Skin of body (tissue), 2 donors: ENCODE data around the gene EGFLAM. TPM values are rescaled to one million over a fixed set of nuclear protein-coding genes. Genes with fewer than 3 reads are reported as not detected.

ENCODE experiments used
- DNase-seq: peaks from one replicate; lab custom pipeline; 2025; lab: John Stamatoyannopoulos, UW
- total RNA-seq: library from RNA; depleted of rRNA; stranded (reverse); fragments of >200 nt; gene quantifications from one replicate; pipeline ENCODE4 v1.2.3, GENCODE V29; 2014

EGFLAM gene
- total RNA-seq, 1 donor from 2014 or later: 22.2 TPM

DNA sequence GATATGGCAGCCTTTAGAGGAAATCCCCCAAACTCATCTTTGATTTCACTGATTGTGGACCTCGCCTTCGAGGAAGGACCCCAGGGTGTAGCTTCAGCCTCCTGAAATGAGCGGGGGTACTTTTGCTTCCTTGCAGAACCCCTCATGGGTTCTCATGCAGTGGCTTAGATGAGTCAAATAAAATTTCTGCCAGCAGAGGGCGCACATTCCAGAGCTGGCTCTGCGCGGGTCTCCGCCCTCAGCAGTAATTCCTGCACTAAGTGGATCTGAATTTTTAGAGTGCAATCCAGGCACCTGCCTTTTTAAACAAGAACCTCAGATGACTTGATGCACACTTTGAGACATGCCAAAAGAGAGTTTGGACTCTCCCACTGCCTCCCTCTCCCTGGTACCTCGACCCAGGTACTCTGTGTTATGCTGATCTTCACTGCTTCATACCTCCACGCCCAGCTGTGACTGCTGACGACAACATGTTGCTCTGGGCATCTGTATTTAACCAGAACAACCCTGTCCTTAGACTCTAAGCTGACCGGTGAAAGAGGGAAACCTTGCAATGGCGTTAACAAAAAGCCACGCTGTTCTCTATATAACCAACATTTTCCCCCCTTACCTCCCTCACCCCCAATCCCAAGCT lies 7.3 kb downstream of the EGFLAM start:
- DNase-seq: peak; percentile 22

DNA sequence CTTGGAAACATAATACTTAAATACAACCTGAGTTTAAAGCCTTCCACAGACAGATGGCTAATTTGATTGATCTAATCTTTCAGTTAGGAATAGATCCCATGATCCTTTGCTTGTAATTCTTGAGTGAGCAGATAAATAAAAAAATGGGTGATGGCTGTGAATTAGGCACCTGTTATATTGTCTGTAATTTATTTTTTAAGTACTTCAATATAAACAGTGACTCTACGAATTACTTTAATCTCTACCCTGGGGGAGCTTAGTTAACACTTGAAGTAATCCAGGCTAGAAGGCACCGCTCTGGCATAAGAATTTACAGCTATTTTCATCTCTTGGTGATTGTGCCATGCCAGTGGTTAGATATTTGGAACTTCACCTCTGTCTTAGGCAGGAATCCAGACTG lies 9.0 kb downstream of the EGFLAM start:
- DNase-seq: no peak

DNA sequence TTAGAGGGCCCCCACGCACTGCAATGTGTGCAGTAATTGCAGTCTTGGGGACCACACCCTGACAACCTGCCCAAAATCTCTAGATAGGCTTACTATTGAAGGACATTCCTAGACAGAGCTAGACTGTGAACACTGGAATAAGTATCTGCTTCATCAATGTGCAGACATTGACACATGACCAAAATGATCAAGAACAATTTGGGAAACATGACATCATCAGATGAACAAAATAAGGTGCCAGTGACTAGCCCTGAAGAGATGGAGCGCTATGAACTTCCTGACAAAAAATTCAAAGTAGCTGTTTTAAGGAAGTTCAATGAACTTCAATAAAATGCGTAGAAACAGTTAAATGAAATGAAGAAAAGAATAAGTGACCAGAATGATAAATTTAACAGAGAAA lies 15.3 kb downstream of the EGFLAM start:
- no peak for DNase-seq

DNA sequence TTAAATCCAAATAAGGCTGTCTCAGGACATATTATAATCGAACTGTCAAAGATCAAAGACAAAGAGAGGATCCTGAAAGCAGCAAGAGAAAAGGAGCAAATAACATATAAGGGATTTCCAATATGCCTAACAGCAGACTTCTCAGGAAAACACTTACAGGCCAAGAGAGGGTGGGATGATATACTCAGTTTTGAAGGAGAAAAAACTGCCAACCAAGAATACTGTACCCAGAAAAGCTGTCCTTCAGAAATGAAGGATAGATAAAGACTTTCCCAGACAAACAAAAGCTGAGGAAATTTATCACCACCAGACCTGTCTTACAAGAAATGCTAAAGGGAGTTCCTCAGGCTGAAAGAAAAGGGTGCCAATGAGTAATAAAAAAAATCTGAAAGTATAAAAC lies 16.0 kb downstream of the EGFLAM start:
- DNase-seq: no peak

DNA sequence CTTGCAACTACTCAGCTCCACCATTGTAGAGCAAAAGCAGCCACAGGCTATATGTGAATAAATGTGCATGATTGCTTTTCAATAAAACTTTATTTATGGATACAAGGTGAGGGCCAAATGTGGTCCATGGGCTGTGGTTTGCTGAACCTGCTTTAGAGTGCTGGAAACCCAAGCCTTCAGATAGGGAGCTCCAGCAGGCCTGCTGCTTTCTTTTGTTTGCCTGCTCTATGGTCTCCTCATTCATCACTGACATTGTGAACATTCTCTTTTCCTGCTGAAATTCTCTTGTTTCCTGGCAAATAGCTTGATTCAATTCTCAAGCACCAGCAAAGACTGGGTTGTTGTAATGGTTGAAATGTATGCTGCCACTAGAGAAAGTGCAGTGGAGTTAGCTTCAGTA lies 26.0 kb downstream of the EGFLAM start:
- no peak for DNase-seq

DNA sequence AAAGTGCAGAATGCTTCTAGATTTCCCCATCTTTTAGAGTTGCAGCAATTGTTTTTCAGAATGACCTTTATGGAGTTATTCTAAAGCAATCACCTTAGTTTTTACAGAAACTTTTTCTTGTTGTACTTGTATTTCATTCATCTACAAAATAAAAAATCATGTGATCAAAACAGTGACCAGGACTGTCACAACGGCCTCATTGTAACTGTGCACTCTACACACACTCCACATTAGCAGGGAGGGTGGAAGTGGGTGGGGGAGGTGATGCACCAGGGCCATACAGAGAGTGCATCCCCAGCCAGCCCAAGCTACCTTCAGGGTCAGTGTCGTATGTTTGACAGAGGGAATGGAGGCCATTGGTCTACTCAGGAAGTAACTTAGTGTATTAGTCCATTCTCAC lies 26.9 kb downstream of the EGFLAM start:
- DNase-seq: no peak

DNA sequence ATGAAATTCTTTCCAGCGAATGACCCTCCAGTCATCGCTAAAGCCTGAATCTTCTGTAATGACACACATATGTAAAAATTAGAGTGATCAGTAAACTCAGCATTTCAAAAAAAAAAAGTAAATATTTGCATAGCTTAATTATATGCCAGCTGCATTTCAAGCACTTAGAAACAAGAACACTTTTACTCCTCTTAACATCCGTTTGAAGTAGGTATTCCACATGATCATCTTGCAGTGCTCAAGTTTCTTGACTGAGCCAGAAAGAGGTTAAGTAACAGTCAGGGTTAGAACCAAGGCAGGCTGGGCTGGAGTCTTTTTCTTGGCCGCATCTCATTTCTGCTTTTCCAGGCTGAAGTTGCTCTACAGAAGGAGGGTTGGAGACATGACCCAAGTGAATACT lies 27.6 kb downstream of the EGFLAM start:
- no peak for DNase-seq

DNA sequence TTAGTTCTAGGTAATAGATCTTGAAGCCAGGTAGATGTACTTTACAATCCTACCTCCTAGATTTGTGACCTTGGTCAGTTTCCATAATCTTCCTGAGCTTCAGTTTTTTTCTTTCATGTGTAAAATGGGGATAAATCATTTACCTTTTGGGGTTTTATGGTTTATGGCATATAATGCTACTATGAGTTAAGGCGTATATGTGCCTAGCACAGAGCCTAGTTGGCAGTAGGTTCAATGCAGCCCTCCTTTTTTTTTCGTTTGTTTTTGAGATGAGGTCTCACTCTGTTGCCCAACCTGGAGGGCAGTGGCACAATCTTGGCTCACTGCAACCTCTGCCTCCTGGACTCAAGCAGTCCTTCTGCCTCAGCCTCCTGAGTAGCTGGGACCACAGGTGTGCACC lies 28.8 kb downstream of the EGFLAM start:
- no peak for DNase-seq

GRCh38 chr5:38289457-38289856 lies 31.1 kb downstream of the EGFLAM start:
- DNase-seq: no peak

DNA sequence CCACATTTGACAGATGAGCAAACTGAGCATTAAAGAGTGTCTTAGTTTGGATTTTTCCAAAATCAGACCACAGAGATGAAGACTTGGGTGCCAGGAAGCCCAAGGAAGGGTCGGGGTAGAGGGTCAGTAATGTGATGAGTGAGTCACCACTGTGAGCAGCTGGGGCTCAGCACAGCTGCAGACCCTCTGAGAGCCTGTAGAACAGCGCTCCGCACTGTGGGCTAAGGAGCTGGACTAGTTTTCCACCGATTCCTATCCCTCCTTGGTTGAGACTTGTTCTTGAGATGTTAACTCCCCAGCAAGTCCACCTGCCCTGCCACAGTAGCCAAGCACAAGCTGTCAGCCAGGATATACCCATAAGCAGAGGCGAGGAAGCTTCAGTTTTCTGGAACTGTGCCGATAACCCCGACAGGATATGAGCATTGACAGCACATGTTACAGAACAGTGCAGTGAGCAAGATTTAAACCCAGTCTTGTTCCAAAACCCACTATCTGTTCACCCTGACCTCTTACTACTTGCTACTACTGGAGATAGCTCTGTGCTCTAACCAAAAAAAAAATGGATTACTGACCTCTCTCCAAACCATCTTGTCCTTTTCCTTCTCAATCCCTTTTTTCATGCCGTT lies 31.8 kb downstream of the EGFLAM start:
- DNase-seq: no peak

- no peak for DNase-seq
Measured at GRCh38 chr5:38291355-38291754, 33.0 kb downstream of the EGFLAM start.

DNA sequence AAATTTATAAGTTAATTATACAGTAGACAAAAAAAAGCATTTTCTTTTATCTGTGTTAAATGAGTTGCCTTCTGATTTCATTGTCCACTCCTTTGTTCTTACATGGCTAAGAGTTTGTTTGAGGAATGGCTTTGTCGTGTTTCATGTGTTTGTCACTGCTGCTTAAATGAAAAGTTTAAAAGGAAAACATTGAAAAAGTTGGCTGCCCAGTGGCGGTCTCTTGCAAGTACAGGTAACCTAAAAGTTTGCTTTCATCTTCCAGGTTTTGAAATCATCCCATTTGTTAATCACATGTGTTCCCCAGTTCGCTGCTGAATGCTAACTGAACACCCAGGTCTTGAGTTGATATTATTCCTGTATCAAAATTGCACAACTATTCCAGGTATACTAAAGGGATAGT lies 33.9 kb downstream of the EGFLAM start:
- no peak for DNase-seq

- DNase-seq: no peak
Measured at GRCh38 chr5:38295751-38296150, 37.4 kb downstream of the EGFLAM start.

DNA sequence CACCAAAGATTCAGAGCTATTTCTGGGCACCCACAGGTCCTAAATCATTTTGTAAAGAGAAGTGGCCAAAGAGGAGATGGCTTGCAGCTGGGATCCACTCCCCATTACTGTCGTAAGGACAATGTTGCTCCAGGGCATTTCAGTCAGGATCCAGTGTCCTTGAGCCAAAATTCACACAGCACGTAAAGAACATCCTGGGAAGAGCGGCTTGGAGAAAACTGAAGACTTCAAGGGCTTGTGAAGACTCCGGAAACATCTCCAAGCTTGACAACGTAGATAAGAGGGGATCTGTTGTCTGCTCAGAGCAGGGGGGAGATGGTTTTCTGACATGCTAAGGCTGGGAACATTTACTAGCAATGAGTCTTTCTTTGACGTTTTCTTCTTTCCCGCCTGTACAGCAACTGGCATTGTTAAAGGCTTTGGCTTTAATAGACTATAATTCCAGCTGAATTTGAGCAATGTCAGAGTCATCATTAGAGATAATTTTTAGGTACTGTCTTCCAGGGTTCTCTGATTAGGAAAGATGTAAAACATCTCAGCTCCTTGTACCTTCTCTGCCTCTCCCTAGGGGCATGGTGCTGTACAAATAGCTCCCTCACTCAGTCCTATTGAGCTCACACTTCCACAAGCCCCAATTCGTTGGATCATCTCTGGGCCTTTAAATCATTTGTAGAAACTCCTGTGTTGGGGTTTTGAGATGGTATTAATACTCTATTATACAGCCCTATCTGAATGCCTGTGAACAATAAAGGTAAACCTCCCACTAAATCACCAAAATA lies 39.7 kb downstream of the EGFLAM start:
- DNase-seq: peak; percentile 14

DNA sequence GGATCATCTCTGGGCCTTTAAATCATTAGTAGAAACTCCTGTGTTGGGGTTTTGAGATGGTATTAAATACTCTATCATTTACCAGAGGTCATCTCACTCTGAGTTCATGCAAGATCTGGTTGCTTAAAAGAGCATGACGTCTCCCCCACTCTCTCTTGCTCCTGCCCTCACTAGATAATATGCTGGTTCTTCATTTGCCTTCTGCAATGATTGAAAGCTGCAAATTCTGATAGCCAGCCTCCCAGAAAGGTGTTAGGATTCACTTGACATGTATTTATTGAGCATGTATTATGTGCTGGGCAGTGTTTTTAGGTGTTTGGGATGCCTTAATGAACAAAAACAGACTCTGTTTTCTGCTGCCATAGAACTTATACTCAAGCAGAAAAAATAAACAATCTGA lies 41.2 kb downstream of the EGFLAM start:
- DNase-seq: no peak

GRCh38 chr5:38305148-38305547 lies 46.8 kb downstream of the EGFLAM start:
- no peak for DNase-seq

GRCh38 chr5:38307845-38308244 lies 49.5 kb downstream of the EGFLAM start:
- no peak for DNase-seq

DNA sequence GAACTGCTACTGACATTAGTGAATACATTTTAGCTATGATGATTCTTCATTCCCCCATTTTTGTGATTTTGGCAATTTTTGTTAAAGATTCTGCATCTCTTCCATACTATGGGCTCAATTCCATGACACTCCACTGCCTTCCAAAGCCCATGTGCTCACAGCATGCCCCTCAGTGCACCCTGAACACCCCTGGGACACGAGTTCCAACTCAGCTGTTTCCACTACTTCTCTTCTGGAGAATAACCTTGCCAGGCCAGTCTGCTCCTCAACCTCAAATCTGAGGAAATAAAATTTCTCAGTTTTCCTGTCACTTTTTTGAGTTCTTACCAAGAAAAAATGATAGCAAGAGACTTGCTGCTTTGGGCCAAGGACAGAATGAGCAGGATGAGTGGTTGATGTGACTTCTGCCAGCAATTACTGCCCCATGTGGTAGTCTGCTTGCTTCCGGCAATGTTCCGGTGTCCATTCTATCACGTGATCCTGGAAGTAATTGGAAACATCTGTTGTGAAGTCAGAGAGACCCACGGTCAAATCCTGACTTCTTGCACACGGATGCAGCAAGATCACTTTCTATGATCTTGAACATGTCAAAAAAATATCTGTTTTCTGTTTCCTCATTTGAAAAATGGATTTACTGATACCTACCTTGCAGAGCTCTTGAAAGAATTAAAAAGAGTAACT lies 58.3 kb downstream of the EGFLAM start:
- DNase-seq: peak; percentile 32

DNA sequence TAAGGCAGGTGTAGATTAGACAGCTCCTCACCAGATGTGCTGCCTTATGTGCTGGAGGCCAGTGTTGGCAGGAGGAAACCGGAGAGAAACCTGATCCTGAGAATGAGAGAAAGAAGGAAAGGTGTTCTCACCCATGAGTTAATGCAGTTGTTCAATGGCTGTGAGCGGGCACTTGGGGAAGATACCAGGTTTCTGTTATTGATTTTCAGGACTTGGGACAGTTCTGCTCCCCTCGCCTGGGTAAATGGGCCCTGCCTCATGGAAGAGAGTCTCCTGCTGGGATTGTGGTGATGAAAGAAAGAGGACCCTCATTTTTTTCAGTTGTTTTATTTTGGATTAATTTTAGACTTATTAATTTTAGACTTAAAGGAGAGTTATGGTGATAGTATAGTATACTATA lies 59.5 kb downstream of the EGFLAM start:
- no peak for DNase-seq

DNA sequence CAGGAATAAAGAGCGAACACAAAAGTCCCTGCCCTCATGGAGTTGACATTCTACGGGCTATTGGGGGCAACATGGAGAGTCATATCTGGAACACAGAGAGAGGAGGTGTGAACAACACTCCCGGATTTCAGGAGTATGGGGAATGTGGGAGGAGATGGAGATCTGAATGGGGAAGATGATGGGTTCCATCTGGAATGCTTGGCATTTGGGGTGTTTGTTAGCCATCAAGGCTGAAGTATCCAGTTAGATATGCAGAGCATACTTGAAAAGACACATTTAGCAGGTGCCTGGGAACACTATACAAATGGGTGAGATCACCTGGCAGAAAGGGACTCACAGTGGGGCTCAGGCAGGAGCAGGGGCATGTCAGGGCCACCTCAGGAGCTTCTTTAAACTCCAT lies 61.1 kb downstream of the EGFLAM start:
- no peak for DNase-seq

DNA sequence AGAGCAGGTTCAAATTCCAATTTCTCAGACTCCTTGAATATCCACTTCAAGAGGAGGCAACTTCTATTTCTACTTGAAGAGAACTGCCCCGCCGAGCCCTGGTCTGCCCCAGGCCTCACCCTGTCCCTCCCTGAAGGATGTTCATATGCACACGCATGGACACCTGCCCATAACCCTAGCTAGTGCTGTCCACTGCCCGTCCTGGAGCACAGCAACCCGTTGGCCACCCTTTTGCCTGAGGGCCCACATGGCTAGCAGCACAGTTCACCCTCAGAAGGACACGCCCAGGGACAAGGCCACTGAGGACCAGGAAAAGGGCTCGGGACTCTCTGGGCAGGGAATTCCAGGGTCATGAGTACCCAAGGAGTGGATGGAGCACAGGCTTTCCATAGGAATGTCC lies 63.6 kb downstream of the EGFLAM start:
- DNase-seq: no peak

GRCh38 chr5:38323645-38324295 lies 65.4 kb downstream of the EGFLAM start:
- DNase-seq: peak; percentile 17
